Liver (tissue), 9 donors: Measurements from ENCODE around the gene HOXB2. TPM values are rescaled to one million over a fixed set of nuclear protein-coding genes. Genes with fewer than 3 reads are reported as not detected.

ENCODE experiments used
- DNase-seq: peaks from one replicate; pipeline ENCODE4 v3.0.0-alpha.2; 2017; ENCODE audit warnings: low spot score
- H3K27ac ChIP-seq, 2 donors: one replicate each; pipeline ENCODE4 v1.7.0; 2013; ENCODE audit warnings: inconsistent platforms in 2 of 2, low read length in 2 of 2, control low read depth in 1 of 2, low read depth in 1 of 2, mild to moderate bottlenecking in 1 of 2
- H3K27me3 ChIP-seq, 4 donors: one replicate each; pipeline versions ENCODE4 v1.6.1 to v1.7.0; 2013; ENCODE audit warnings: low read length in 3 of 4, inconsistent platforms in 1 of 4, mild to moderate bottlenecking in 1 of 4, moderate library complexity in 1 of 4; ENCODE audit not compliant: control insufficient read depth in 4 of 4, insufficient read depth in 4 of 4
- H3K36me3 ChIP-seq, 4 donors: one replicate each; pipeline versions ENCODE4 v1.6.1 to v1.7.0; 2013; ENCODE audit warnings: low read length in 3 of 4, mild to moderate bottlenecking in 3 of 4, low read depth in 1 of 4, moderate library complexity in 1 of 4; ENCODE audit not compliant: control insufficient read depth in 4 of 4, insufficient read depth in 3 of 4
- H3K4me1 ChIP-seq, 4 donors: one replicate each; pipeline versions ENCODE4 v1.6.1 to v1.7.0; 2013; ENCODE audit warnings: low read length in 3 of 4, mild to moderate bottlenecking in 3 of 4, moderate library complexity in 1 of 4; ENCODE audit not compliant: control insufficient read depth in 4 of 4, insufficient read depth in 4 of 4
- H3K4me3 ChIP-seq, 3 donors: one replicate each; pipeline versions ENCODE4 v1.6.1 to v1.7.0; 2013; ENCODE audit warnings: low read length in 3 of 3, control low read depth in 1 of 3, low read depth in 1 of 3, mild to moderate bottlenecking in 1 of 3
- H3K9ac ChIP-seq, 2 donors: one replicate each; pipeline ENCODE4 v1.7.0; 2013; ENCODE audit warnings: low read length in 2 of 2, mild to moderate bottlenecking in 2 of 2, moderate library complexity in 2 of 2, control low read depth in 1 of 2, low read depth in 1 of 2
- H3K9me3 ChIP-seq, 4 donors: one replicate each; pipeline versions ENCODE4 v1.6.1 to v1.7.0; 2013; ENCODE audit warnings: low read length in 3 of 4; ENCODE audit not compliant: control insufficient read depth in 4 of 4
- ATF3 ChIP-seq: IDR thresholded peaks from 2 replicates; pipeline ENCODE4 v1.6.1; 2016; ENCODE audit warnings: antibody characterized with exemption
- CTCF ChIP-seq: fragments of 150-350 bp; IDR thresholded peaks from 2 replicates; pipeline ENCODE4 v1.5.1; 2017; ENCODE audit warnings: improper control_type of control experiment, low read depth, low read length; ENCODE audit not compliant: missing input control
- EGR1 ChIP-seq, 2 donors: IDR thresholded peaks; 2 replicates each; pipeline ENCODE4 v1.6.1; 2016 to 2018; ENCODE audit warnings: antibody characterized with exemption in 2 of 2, low read depth in 2 of 2
- FOXA1 ChIP-seq: IDR thresholded peaks from 2 replicates; pipeline ENCODE4 v1.6.1; 2016; ENCODE audit warnings: antibody characterized with exemption
- FOXA2 ChIP-seq: IDR thresholded peaks from 2 replicates; pipeline ENCODE4 v1.6.1; 2016; ENCODE audit warnings: antibody characterized with exemption
- GABPA ChIP-seq, 2 donors: IDR thresholded peaks in 1 of 2; conservative IDR thresholded peaks in 1 of 2; 2 replicates each; pipeline ENCODE4 v1.6.1; 2016; ENCODE audit warnings: antibody characterized with exemption in 2 of 2, mild to moderate bottlenecking in 1 of 2, moderate library complexity in 1 of 2
- HNF4A ChIP-seq, 2 donors: conservative IDR thresholded peaks; 2 replicates each; pipeline ENCODE4 v1.6.1; 2016; ENCODE audit warnings: antibody characterized with exemption in 2 of 2, mild to moderate bottlenecking in 2 of 2
- HNF4G ChIP-seq: IDR thresholded peaks from 2 replicates; pipeline ENCODE4 v1.6.1; 2016; ENCODE audit warnings: antibody characterized with exemption
- JUND ChIP-seq, 2 donors: IDR thresholded peaks; 2 replicates each; pipeline ENCODE4 v1.6.1; 2016; ENCODE audit warnings: antibody characterized with exemption in 2 of 2
- MAX ChIP-seq: IDR thresholded peaks from 2 replicates; pipeline ENCODE4 v1.6.1; 2016; ENCODE audit warnings: antibody characterized with exemption
- NR2F2 ChIP-seq: IDR thresholded peaks from 2 replicates; pipeline ENCODE4 v1.6.1; 2016; ENCODE audit warnings: antibody characterized with exemption
- RAD21 ChIP-seq, 2 donors: IDR thresholded peaks; 2 replicates each; pipeline ENCODE4 v1.6.1; 2016; ENCODE audit warnings: antibody characterized with exemption in 2 of 2, mild to moderate bottlenecking in 2 of 2
- REST ChIP-seq: IDR thresholded peaks from 2 replicates; pipeline ENCODE4 v1.6.1; 2016; ENCODE audit warnings: antibody characterized with exemption, mild to moderate bottlenecking
- RXRA ChIP-seq, 2 donors: IDR thresholded peaks; 2 replicates each; pipeline ENCODE4 v1.6.1; 2017 to 2018; ENCODE audit warnings: antibody characterized with exemption in 2 of 2, mild to moderate bottlenecking in 1 of 2
- SP1 ChIP-seq: IDR thresholded peaks from 2 replicates; pipeline ENCODE4 v1.6.1; 2018; ENCODE audit warnings: antibody characterized with exemption, mild to moderate bottlenecking
- TAF1 ChIP-seq: conservative IDR thresholded peaks from 2 replicates; pipeline ENCODE4 v1.6.1; 2016; ENCODE audit warnings: antibody characterized with exemption, mild to moderate bottlenecking
- YY1 ChIP-seq: IDR thresholded peaks from 2 replicates; pipeline ENCODE4 v1.6.1; 2016; ENCODE audit warnings: antibody characterized with exemption, mild to moderate bottlenecking
- ZBTB33 ChIP-seq: IDR thresholded peaks from 2 replicates; pipeline ENCODE4 v1.6.1; 2016; ENCODE audit warnings: antibody characterized with exemption
- WGBS: extraction: QIAGEN DNeasy Blood & Tissue Kit; methylation state at CpG from one replicate; pipeline ENCODE4 v1.1.7; 2013; 5-methylcytosine and 5-hydroxymethylcytosine counted together
- polyA plus RNA-seq, 2 donors: library from polyadenylated mRNA; stranded (reverse) in 1 of 2; unstranded in 1 of 2; fragments of 200-250 nt in 1 of 2; fragments of >200 nt in 1 of 2; fragmentation: Nextera tagmentation in 1 of 2; extraction: Ambion mirVana in 1 of 2; gene quantifications; one replicate each; pipeline versions ENCODE4 v1.2.1 to v1.2.3, GENCODE V29; 2013 to 2015
- total RNA-seq, 2 donors: library from RNA; depleted of rRNA; stranded (reverse); fragments of >200 nt; gene quantifications; one replicate each; pipeline ENCODE4 v1.2.3, GENCODE V29; 2014
- donor health status: healthy.
- donor health status: healthy.
- donor health status: healthy.
- donor health status: healthy.
- donor health status: healthy.

Gene HOXB2
- total and polyA plus RNA-seq, 4 donors = 0.67 to 2.5 (median 1.8) TPM

GRCh38 chr17:48540213-48540612 lies 4.7 kb downstream of the HOXB2 start:
- Histone ChIP-seq H3K27ac (no peak overlapping the region), H3K4me3 (no peak overlapping the region), H3K27me3 (peaks cover 2 to 12% (median 3%) of the 10 kb centered on the region in 4 donors), H3K36me3 (no peaks in the 10 kb centered on the region), H3K9ac (no peak overlapping the region), H3K9me3 (no peaks in the 10 kb centered on the region), H3K4me1 (peaks cover 0 to 9% (median 3%) of the 10 kb centered on the region in 4 donors)
- DNase-seq = no peak
- 85% methylated on average over 1 of the region's 1 CpG for WGBS
- TF ChIP-seq EGR1 (IDR thresholded peaks at IDR 0.05; ENCODE audit: low read depth in 2 of 2) = no peak
- TF ChIP-seq RXRA (IDR thresholded peaks at IDR 0.05) = no peak
- no peak for TF ChIP-seq ZBTB33
- no peak for TF ChIP-seq TAF1
- no peak for TF ChIP-seq FOXA1
- no peak for TF ChIP-seq REST
- no peak for TF ChIP-seq FOXA2
- TF ChIP-seq JUND (IDR thresholded peaks at IDR 0.05) = no peak
- no peak for TF ChIP-seq HNF4G
- TF ChIP-seq RAD21 (IDR thresholded peaks at IDR 0.05) = no peak

- Histone ChIP-seq H3K9me3 (no peaks in the 10 kb centered on the region), H3K27me3 (peaks cover 2 to 12% (median 3%) of the 10 kb centered on the region in 4 donors), H3K27ac (no peak overlapping the region), H3K4me1 (peaks cover 0 to 9% (median 3%) of the 10 kb centered on the region in 4 donors), H3K4me3 (no peak overlapping the region), H3K36me3 (no peaks in the 10 kb centered on the region), H3K9ac (no peak overlapping the region)
- 79% methylated on average over 4 of the region's 4 CpGs for WGBS
- DNase-seq = no peak
- TF ChIP-seq SP1 = no peak
- no peak for TF ChIP-seq EGR1 (IDR thresholded peaks at IDR 0.05; ENCODE audit: low read depth in 2 of 2)
- no peak for TF ChIP-seq RAD21 (IDR thresholded peaks at IDR 0.05)
- no peak for TF ChIP-seq MAX
- TF ChIP-seq RXRA (IDR thresholded peaks at IDR 0.05) = no peak
- no peak for TF ChIP-seq ATF3
- no peak for TF ChIP-seq NR2F2
- no peak for TF ChIP-seq JUND (IDR thresholded peaks at IDR 0.05)
- TF ChIP-seq YY1 = no peak
- no peak for TF ChIP-seq ZBTB33
- TF ChIP-seq GABPA (IDR thresholded peaks at IDR 0.05 in 1 of 2, conservative IDR thresholded peaks at IDR 0.05 in 1 of 2) = no peak
- no peak for TF ChIP-seq HNF4G
- TF ChIP-seq TAF1 = no peak
- TF ChIP-seq HNF4A (conservative IDR thresholded peaks at IDR 0.05) = no peak
- TF ChIP-seq CTCF = no peak
- no peak for TF ChIP-seq REST
Observed at GRCh38 chr17:48539177-48539576, 5.7 kb downstream of the HOXB2 start.
